Measurements from ENCODE around the gene STXBP6. TPM values are rescaled to one million over a fixed set of nuclear protein-coding genes. Genes with fewer than 3 reads are reported as not detected.

STXBP6 gene
- total and polyA plus RNA-seq, 2 donors (not counting 3 experiments of a cell fraction or from before 2014, with no cell fraction given), result 0.06 TPM; not detected in 1

DNA sequence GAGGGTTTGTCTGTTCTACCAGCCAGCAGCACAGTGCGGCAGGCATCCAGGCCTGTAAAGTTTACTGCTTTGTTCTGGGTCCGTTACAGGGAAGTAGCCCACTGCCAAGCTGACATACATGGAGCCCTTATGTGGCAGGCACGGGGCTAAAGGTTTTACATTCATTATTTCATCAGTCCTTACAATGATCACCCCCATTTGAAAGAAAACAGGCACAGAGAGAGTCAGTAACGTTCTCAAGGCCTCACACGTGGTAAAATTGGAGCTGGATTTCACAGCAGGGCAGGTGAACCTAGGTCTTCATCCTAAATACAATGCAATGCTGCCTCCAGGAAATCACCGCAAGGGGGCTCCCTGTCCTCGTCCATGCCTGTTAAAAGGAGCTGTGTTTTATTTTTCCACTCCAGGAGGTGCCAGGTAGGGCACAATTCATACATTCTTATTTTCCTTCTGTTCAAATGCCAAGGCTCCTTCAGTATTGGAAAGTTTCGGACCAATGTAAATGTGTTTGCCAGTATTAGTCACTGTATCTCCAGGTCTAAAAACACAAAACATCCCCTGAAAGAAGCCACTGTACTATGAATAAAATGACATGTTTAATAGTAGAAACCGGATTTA lies 243.8 kb downstream of the STXBP6 start:
- Histone ChIP-seq H2AFZ (ENCODE audit: low read depth, low read length) (no peak overlapping the region), H3K4me3 (replicated peaks in 1 of 3; ENCODE audit: insufficient read depth in 1 of 3, low read depth in 1 of 3, low read length in 3 of 3) (no peak overlapping the region), H3K9ac (replicated peaks; ENCODE audit: extremely low read depth, insufficient read depth, low read length) (no peak overlapping the region), H3K79me2 (ENCODE audit: control insufficient read depth, insufficient read depth, low read length) (no peaks in the 10 kb centered on the region), H3K4me1 (ENCODE audit: control insufficient read depth, extremely low read depth, insufficient read depth, low read length) (no peaks in the 10 kb centered on the region), H3K27ac (ENCODE audit: insufficient read depth, low read depth, low read length) (no peak overlapping the region), H4K20me1 (replicated peaks; ENCODE audit: control insufficient read depth, extremely low read depth, insufficient read depth, low read length) (no peaks in the 10 kb centered on the region), H3K27me3 (ENCODE audit: control insufficient read depth in 2 of 2, insufficient read depth in 2 of 2, low read length in 2 of 2) (peaks cover 2 to 4% of the 10 kb centered on the region in 2 experiments), H3K9me1 (replicated peaks; ENCODE audit: control insufficient read depth, extremely low read depth, insufficient read depth, low read length) (no peaks in the 10 kb centered on the region), H3K4me2 (ENCODE audit: insufficient read depth, low read length) (no peak overlapping the region), H3K36me3 (ENCODE audit: control insufficient read depth in 2 of 2, extremely low read depth in 1 of 2, insufficient read depth in 2 of 2, low read length in 2 of 2) (no peaks in the 10 kb centered on the region), H3K9me3 (replicated peaks; ENCODE audit: control insufficient read depth, insufficient read depth, low read length) (no peaks in the 10 kb centered on the region)
- CTCF ChIA-PET, result interaction anchor here (0.5 to 2.5 kb wide), 41 partner anchors 9 to 610 kb away, joined by 3 to 74 read pairs (median 4); no protein-coding TSS in a partner anchor
- intact Hi-C loops (cut with micrococcal nuclease), result loop anchor here (1.0 to 2.0 kb wide), 5 partner anchors 71 to 601 kb away; no protein-coding TSS in a partner anchor
- dilution Hi-C loops (cut with MboI; ENCODE audit: extremely low pct_ligation_motif_present, low sequenced_read_pairs), result no loop called here
- TF ChIP-seq, protein P1, sequence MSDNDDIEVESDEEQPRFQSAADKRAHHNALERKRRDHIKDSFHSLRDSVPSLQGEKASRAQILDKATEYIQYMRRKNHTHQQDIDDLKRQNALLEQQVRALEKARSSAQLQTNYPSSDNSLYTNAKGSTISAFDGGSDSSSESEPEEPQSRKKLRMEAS (IDR thresholded peaks at IDR 0.05; ENCODE audit: insufficient read depth, insufficient read length), result no peak
- TF ChIP-seq POLR2AphosphoS5 (IDR thresholded peaks at IDR 0.05; ENCODE audit: insufficient read depth, low read depth, low read length), result no peak
- TF ChIP-seq, protein P2, sequence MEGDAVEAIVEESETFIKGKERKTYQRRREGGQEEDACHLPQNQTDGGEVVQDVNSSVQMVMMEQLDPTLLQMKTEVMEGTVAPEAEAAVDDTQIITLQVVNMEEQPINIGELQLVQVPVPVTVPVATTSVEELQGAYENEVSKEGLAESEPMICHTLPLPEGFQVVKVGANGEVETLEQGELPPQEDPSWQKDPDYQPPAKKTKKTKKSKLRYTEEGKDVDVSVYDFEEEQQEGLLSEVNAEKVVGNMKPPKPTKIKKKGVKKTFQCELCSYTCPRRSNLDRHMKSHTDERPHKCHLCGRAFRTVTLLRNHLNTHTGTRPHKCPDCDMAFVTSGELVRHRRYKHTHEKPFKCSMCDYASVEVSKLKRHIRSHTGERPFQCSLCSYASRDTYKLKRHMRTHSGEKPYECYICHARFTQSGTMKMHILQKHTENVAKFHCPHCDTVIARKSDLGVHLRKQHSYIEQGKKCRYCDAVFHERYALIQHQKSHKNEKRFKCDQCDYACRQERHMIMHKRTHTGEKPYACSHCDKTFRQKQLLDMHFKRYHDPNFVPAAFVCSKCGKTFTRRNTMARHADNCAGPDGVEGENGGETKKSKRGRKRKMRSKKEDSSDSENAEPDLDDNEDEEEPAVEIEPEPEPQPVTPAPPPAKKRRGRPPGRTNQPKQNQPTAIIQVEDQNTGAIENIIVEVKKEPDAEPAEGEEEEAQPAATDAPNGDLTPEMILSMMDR (IDR thresholded peaks at IDR 0.05; ENCODE audit: extremely low read depth in 1 of 2, insufficient read depth in 1 of 2, low read depth in 1 of 2, low read length in 2 of 2), result peak; percentile 72 to 80
- DNase-seq (ENCODE audit: low read depth, low spot score) (peak; percentile 51), FAIRE-seq (peak; percentile 72)
- POLR2A ChIA-PET, result no interaction called here
- BruUV-seq (replicated peaks), result no TSS peak

Data from endothelial cell of umbilical vein (primary cell).